Mesenchymal stem cell (in vitro differentiated cells and primary cell): ENCODE data around the gene SUMO3.

ENCODE experiments used
- DNase-seq: peaks from one replicate; pipeline ENCODE4 v3.0.0-alpha.2; 2013
- H2AFZ ChIP-seq: one replicate; pipeline ENCODE4 v1.6.1; 2013; ENCODE audit warnings: low read depth, mild to moderate bottlenecking, control low read depth, inconsistent platforms, low read length, moderate library complexity
- H2AK5ac ChIP-seq: 2 replicates; pipeline ENCODE4 v1.6.1; 2013; ENCODE audit warnings: low read length, moderate library complexity, mild to moderate bottlenecking, inconsistent platforms; ENCODE audit not compliant: severe bottlenecking
- H2BK120ac ChIP-seq: one replicate; pipeline ENCODE4 v1.6.1; 2013; ENCODE audit warnings: low read depth, mild to moderate bottlenecking, inconsistent platforms, low read length, moderate library complexity
- H2BK12ac ChIP-seq, 2 experiments: one replicate each; pipeline ENCODE4 v1.6.1; 2013; ENCODE audit warnings: inconsistent platforms in 2 of 2, low read length in 2 of 2, mild to moderate bottlenecking in 2 of 2, moderate library complexity in 2 of 2, control low read depth in 1 of 2
- H2BK15ac ChIP-seq: one replicate; pipeline ENCODE4 v1.6.1; 2013; ENCODE audit warnings: mild to moderate bottlenecking, low read depth, inconsistent platforms; ENCODE audit not compliant: poor library complexity, severe bottlenecking
- H2BK5ac ChIP-seq: 2 replicates; pipeline ENCODE4 v1.6.1; 2013; ENCODE audit warnings: low read depth, mild to moderate bottlenecking, low read length, control low read depth, inconsistent platforms; ENCODE audit not compliant: poor library complexity, severe bottlenecking
- H3K14ac ChIP-seq, 2 experiments: one replicate each; pipeline ENCODE4 v1.6.1; 2013; ENCODE audit warnings: inconsistent platforms in 2 of 2, low read length in 2 of 2, control low read depth in 1 of 2, mild to moderate bottlenecking in 1 of 2, moderate library complexity in 1 of 2
- H3K18ac ChIP-seq, 2 experiments: one replicate each; pipeline ENCODE4 v1.6.1; 2013; ENCODE audit warnings: inconsistent platforms in 2 of 2, low read length in 2 of 2, control low read depth in 1 of 2, low read depth in 1 of 2, mild to moderate bottlenecking in 1 of 2
- H3K23ac ChIP-seq, 2 experiments: one replicate each; pipeline ENCODE4 v1.6.1; 2013; ENCODE audit warnings: inconsistent platforms in 2 of 2, low read length in 2 of 2, mild to moderate bottlenecking in 2 of 2, moderate library complexity in 2 of 2, control low read depth in 1 of 2
- H3K27ac ChIP-seq: 2 replicates; pipeline ENCODE4 v1.5.1; 2013; ENCODE audit warnings: mild to moderate bottlenecking, moderate library complexity, low read length, control low read depth, inconsistent platforms; ENCODE audit not compliant: poor library complexity, severe bottlenecking
- H3K27me3 ChIP-seq, 2 experiments: 2 replicates each; pipeline versions ENCODE4 v1.6.1 to v1.7.0; 2013; ENCODE audit warnings: low read length in 2 of 2, mild to moderate bottlenecking in 2 of 2, moderate library complexity in 2 of 2, control low read depth in 1 of 2, inconsistent platforms in 1 of 2; ENCODE audit not compliant: control insufficient read depth in 1 of 2, insufficient read depth in 1 of 2
- H3K36me3 ChIP-seq, 2 experiments: 2 replicates each; pipeline versions ENCODE4 v1.6.1 to v1.7.0; 2013; ENCODE audit warnings: low read length in 2 of 2, control low read depth in 1 of 2, inconsistent platforms in 1 of 2, low read depth in 1 of 2, mild to moderate bottlenecking in 1 of 2; ENCODE audit not compliant: insufficient read depth in 2 of 2, control insufficient read depth in 1 of 2
- H3K4ac ChIP-seq, 2 experiments: one replicate each; pipeline ENCODE4 v1.6.1; 2013; ENCODE audit warnings: inconsistent platforms in 2 of 2, low read length in 2 of 2, mild to moderate bottlenecking in 2 of 2, moderate library complexity in 2 of 2, control low read depth in 1 of 2, low read depth in 1 of 2
- H3K4me1 ChIP-seq: 2 replicates; pipeline ENCODE4 v1.6.1; 2013; ENCODE audit warnings: low read depth, low read length, control low read depth; ENCODE audit not compliant: control insufficient read depth, insufficient read depth
- H3K4me2 ChIP-seq: 2 replicates; pipeline ENCODE4 v1.6.1; 2013; ENCODE audit warnings: low read length, mild to moderate bottlenecking, inconsistent platforms; ENCODE audit not compliant: poor library complexity, severe bottlenecking
- H3K4me3 ChIP-seq, 2 experiments: 2 replicates each; pipeline versions ENCODE4 v1.5.1 to v1.7.0; 2013; ENCODE audit warnings: low read length in 2 of 2, mild to moderate bottlenecking in 2 of 2, control low read depth in 1 of 2, low read depth in 1 of 2; ENCODE audit not compliant: insufficient read depth in 1 of 2
- H3K79me1 ChIP-seq: replicated peaks from 2 replicates; pipeline ENCODE4 v1.6.1; 2013; ENCODE audit warnings: mild to moderate bottlenecking, control low read depth, low read length, inconsistent platforms; ENCODE audit not compliant: poor library complexity, severe bottlenecking
- H3K9ac ChIP-seq: 2 replicates; pipeline ENCODE4 v1.7.0; 2013; ENCODE audit warnings: mild to moderate bottlenecking, low read length, moderate library complexity
- H3K9me3 ChIP-seq: 2 replicates; pipeline ENCODE4 v1.7.0; 2013; ENCODE audit warnings: mild to moderate bottlenecking, low read length; ENCODE audit not compliant: control insufficient read depth
- H4K8ac ChIP-seq: one replicate; pipeline ENCODE4 v1.6.1; 2013; ENCODE audit warnings: inconsistent platforms, mild to moderate bottlenecking, low read length, moderate library complexity
- H4K91ac ChIP-seq: one replicate; pipeline ENCODE4 v1.6.1; 2013; ENCODE audit warnings: mild to moderate bottlenecking, low read length, inconsistent platforms
- WGBS: methylation state at CpG from one replicate; pipeline ENCODE4 v1.1.7; 2013; ENCODE audit warnings: mixed read lengths; 5-methylcytosine and 5-hydroxymethylcytosine counted together

Gene SUMO3

GRCh38 chr21:44840771-44841170 lies 22.9 kb upstream of the SUMO3 start:
- Histone ChIP-seq H3K79me1 (no peaks in the 10 kb centered on the region), H3K4me1 (peaks cover 13% of the 10 kb centered on the region), H3K18ac (no peak overlapping the region), H3K4me3 (no peak overlapping the region), H2BK12ac (no peak overlapping the region), H3K9ac (no peak overlapping the region), H3K23ac (no peak overlapping the region), H3K36me3 (no peaks in the 10 kb centered on the region), H3K14ac (no peak overlapping the region), H2BK15ac (no peak overlapping the region), H4K91ac (no peak overlapping the region), H3K4ac (no peak overlapping the region), H2AK5ac (no peak overlapping the region), H3K27ac (no peak overlapping the region), H2AFZ (no peak overlapping the region), H4K8ac (no peak overlapping the region), H2BK5ac (no peak overlapping the region), H3K27me3 (peaks cover 30 to 55% of the 10 kb centered on the region in 2 experiments), H2BK120ac (no peak overlapping the region), H3K4me2 (no peak overlapping the region), H3K9me3 (no peaks in the 10 kb centered on the region)
- 72% methylated on average over 11 of the region's 11 CpGs for WGBS
- no peak for DNase-seq

GRCh38 chr21:44838951-44839350 lies 21.1 kb upstream of the SUMO3 start:
- Histone ChIP-seq H2AK5ac (no peak overlapping the region), H3K23ac (no peak overlapping the region), H3K18ac (no peak overlapping the region)

GRCh38 chr21:44838039-44838895 lies 20.4 kb upstream of the SUMO3 start:
- Histone ChIP-seq H3K4ac (no peak overlapping the region), H2AFZ (no peak overlapping the region), H2BK15ac (no peak overlapping the region), H3K4me2 (no peak overlapping the region), H2BK5ac (no peak overlapping the region), H3K9ac (no peak overlapping the region), H3K4me1 (peaks cover 8% of the 10 kb centered on the region), H4K8ac (no peak overlapping the region), H3K9me3 (no peaks in the 10 kb centered on the region), H2BK12ac (peak overlapping the region in 1 of 2 experiments; percentile 37), H4K91ac (peak overlapping the region; percentile 22), H3K23ac (no peak overlapping the region), H2AK5ac (no peak overlapping the region), H3K14ac (no peak overlapping the region), H3K27me3 (peaks cover 29 to 60% of the 10 kb centered on the region in 2 experiments), H2BK120ac (no peak overlapping the region), H3K18ac (no peak overlapping the region), H3K27ac (no peak overlapping the region), H3K4me3 (no peak overlapping the region), H3K36me3 (no peaks in the 10 kb centered on the region), H3K79me1 (no peaks in the 10 kb centered on the region)
- no peak for DNase-seq
- WGBS, result 87% methylated on average over 28 of the region's 30 CpGs

More at GRCh38 chr21:44838951-44839350, 21.1 kb upstream of the SUMO3 start:
- H3K9ac ChIP-seq, result no peak overlapping the region
- no peak overlapping the region for H3K4ac ChIP-seq
- H2AFZ ChIP-seq, result no peak overlapping the region
- peaks cover 29 to 64% of the 10 kb centered on the region in 2 experiments for H3K27me3 ChIP-seq
- no peak overlapping the region for H3K14ac ChIP-seq
- H3K79me1 ChIP-seq, result no peaks in the 10 kb centered on the region
- H2BK5ac ChIP-seq, result no peak overlapping the region
- no peak overlapping the region for H3K4me3 ChIP-seq
- no peak overlapping the region for H2BK15ac ChIP-seq
- no peak overlapping the region for H4K91ac ChIP-seq
- no peak overlapping the region for H2BK12ac ChIP-seq
- H3K9me3 ChIP-seq, result no peaks in the 10 kb centered on the region
- no peak overlapping the region for H3K4me2 ChIP-seq
- no peak for DNase-seq
- no peaks in the 10 kb centered on the region for H3K36me3 ChIP-seq
- WGBS, result 92% methylated on average over 9 of the region's 9 CpGs
- no peak overlapping the region for H4K8ac ChIP-seq
- no peak overlapping the region for H2BK120ac ChIP-seq
- peaks cover 8% of the 10 kb centered on the region for H3K4me1 ChIP-seq
- H3K27ac ChIP-seq, result no peak overlapping the region

GRCh38 chr21:44837537-44837936 lies 19.7 kb upstream of the SUMO3 start:
- Histone ChIP-seq H3K4me1 (peaks cover 8% of the 10 kb centered on the region), H3K4me2 (no peak overlapping the region), H2AFZ (no peak overlapping the region), H2BK5ac (no peak overlapping the region), H3K9me3 (no peaks in the 10 kb centered on the region), H4K91ac (peak overlapping the region; percentile 54), H2BK15ac (no peak overlapping the region), H3K27ac (no peak overlapping the region), H3K18ac (peak overlapping the region in 1 of 2 experiments; percentile 37), H2BK120ac (no peak overlapping the region), H3K23ac (no peak overlapping the region), H3K4ac (no peak overlapping the region), H2BK12ac (no peak overlapping the region), H4K8ac (no peak overlapping the region), H3K14ac (no peak overlapping the region), H3K79me1 (no peaks in the 10 kb centered on the region), H2AK5ac (no peak overlapping the region), H3K27me3 (peaks cover 21 to 56% of the 10 kb centered on the region in 2 experiments), H3K36me3 (no peaks in the 10 kb centered on the region), H3K9ac (no peak overlapping the region), H3K4me3 (no peak overlapping the region)
- WGBS, result 93% methylated on average over 13 of the region's 13 CpGs
- no peak for DNase-seq
